A549 (cell line): Measurements from ENCODE around the gene ZSCAN10.

Experiments
- CHD2 ChIP-seq: fragments of 150-350 bp; IDR thresholded peaks from 2 replicates; pipeline ENCODE4 v1.6.1; 2014; ENCODE audit warnings: low read length; ENCODE audit not compliant: partially characterized antibody
- EHMT2 ChIP-seq: fragments of 200-600 bp; sonication (generic); IDR thresholded peaks from 2 replicates; pipeline ENCODE4 v1.6.1; 2016; ENCODE audit warnings: antibody characterized with exemption, low read depth, mild to moderate bottlenecking, moderate library complexity
- EP300 ChIP-seq, 2 experiments: fragments of >200 bp; sonication (Bioruptor Twin); formaldehyde crosslinking; IDR thresholded peaks; 2 replicates in 1 of 2; 3 replicates in 1 of 2; pipeline ENCODE4 v1.6.1; 2016 to 2017
- HDAC2 ChIP-seq: fragments of 200-600 bp; sonication (generic); IDR thresholded peaks from 2 replicates; pipeline ENCODE4 v1.6.1; 2016
- MAFK ChIP-seq: fragments of 450-650 bp; IDR thresholded peaks from 2 replicates; pipeline ENCODE4 v1.6.1; 2014; ENCODE audit not compliant: partially characterized antibody
- POLR2A ChIP-seq: IDR thresholded peaks from 2 replicates; pipeline ENCODE4 v1.6.1; 2012; ENCODE audit warnings: mild to moderate bottlenecking, low read length
- SMC3 ChIP-seq: fragments of >200 bp; sonication (Bioruptor Twin); formaldehyde crosslinking; IDR thresholded peaks from 3 replicates; pipeline ENCODE4 v1.6.1; 2018; ENCODE audit warnings: inconsistent platforms
- TF ChIP-seq, protein P1 (sequence below): fragments of 200-600 bp; sonication (generic); IDR thresholded peaks from 2 replicates; pipeline ENCODE4 v1.6.1; 2016; ENCODE audit warnings: antibody characterized with exemption, mild to moderate bottlenecking, moderate library complexity
- TF ChIP-seq, protein P2 (sequence below): fragments of >200 bp; sonication (Bioruptor Twin); formaldehyde crosslinking; IDR thresholded peaks from 3 replicates; pipeline ENCODE4 v1.5.1; 2016
- TF ChIP-seq, protein P3 (sequence below): fragments of 250-450 bp; sonication (Bioruptor Pico); IDR thresholded peaks from 2 replicates; pipeline ENCODE4 v1.5.0; 2021; ENCODE audit warnings: mild to moderate bottlenecking, moderate library complexity, borderline replicate concordance
- TF ChIP-seq, protein P4 (sequence below): fragments of >200 bp; sonication (Bioruptor Twin); formaldehyde crosslinking; IDR thresholded peaks from 3 replicates; pipeline ENCODE4 v1.6.1; 2016

DNA sequence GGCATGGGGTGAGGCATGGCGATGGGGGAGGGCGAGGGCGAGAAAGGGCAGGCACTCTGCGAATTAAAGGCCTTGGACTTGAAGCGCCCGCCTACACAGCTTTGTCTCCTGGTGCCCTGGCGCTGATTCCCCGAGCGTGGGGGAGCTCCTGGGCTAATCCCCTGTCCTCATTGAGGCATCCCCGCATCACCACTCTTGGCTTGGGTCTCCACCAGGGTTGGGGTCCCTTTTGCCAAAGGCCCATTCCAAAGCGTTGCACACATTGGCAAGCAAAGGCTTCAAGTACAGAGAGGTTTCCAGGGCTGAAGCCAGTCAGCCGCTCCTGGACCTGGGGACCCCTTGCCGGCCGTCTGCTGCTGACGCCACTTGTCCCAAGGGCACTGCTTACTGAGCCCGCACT lies 21.3 kb upstream of the ZSCAN10 start:
- TF ChIP-seq, protein P1, sequence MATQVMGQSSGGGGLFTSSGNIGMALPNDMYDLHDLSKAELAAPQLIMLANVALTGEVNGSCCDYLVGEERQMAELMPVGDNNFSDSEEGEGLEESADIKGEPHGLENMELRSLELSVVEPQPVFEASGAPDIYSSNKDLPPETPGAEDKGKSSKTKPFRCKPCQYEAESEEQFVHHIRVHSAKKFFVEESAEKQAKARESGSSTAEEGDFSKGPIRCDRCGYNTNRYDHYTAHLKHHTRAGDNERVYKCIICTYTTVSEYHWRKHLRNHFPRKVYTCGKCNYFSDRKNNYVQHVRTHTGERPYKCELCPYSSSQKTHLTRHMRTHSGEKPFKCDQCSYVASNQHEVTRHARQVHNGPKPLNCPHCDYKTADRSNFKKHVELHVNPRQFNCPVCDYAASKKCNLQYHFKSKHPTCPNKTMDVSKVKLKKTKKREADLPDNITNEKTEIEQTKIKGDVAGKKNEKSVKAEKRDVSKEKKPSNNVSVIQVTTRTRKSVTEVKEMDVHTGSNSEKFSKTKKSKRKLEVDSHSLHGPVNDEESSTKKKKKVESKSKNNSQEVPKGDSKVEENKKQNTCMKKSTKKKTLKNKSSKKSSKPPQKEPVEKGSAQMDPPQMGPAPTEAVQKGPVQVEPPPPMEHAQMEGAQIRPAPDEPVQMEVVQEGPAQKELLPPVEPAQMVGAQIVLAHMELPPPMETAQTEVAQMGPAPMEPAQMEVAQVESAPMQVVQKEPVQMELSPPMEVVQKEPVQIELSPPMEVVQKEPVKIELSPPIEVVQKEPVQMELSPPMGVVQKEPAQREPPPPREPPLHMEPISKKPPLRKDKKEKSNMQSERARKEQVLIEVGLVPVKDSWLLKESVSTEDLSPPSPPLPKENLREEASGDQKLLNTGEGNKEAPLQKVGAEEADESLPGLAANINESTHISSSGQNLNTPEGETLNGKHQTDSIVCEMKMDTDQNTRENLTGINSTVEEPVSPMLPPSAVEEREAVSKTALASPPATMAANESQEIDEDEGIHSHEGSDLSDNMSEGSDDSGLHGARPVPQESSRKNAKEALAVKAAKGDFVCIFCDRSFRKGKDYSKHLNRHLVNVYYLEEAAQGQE, result no peak
- TF ChIP-seq HDAC2 (no peak), POLR2A (no peak), CHD2 (no peak), EP300 (IDR thresholded peaks at IDR 0.05) (no peak), MAFK (no peak), EHMT2 (no peak), SMC3 (no peak)
- TF ChIP-seq, protein P2, sequence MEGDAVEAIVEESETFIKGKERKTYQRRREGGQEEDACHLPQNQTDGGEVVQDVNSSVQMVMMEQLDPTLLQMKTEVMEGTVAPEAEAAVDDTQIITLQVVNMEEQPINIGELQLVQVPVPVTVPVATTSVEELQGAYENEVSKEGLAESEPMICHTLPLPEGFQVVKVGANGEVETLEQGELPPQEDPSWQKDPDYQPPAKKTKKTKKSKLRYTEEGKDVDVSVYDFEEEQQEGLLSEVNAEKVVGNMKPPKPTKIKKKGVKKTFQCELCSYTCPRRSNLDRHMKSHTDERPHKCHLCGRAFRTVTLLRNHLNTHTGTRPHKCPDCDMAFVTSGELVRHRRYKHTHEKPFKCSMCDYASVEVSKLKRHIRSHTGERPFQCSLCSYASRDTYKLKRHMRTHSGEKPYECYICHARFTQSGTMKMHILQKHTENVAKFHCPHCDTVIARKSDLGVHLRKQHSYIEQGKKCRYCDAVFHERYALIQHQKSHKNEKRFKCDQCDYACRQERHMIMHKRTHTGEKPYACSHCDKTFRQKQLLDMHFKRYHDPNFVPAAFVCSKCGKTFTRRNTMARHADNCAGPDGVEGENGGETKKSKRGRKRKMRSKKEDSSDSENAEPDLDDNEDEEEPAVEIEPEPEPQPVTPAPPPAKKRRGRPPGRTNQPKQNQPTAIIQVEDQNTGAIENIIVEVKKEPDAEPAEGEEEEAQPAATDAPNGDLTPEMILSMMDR, result no peak
- TF ChIP-seq, protein P3, sequence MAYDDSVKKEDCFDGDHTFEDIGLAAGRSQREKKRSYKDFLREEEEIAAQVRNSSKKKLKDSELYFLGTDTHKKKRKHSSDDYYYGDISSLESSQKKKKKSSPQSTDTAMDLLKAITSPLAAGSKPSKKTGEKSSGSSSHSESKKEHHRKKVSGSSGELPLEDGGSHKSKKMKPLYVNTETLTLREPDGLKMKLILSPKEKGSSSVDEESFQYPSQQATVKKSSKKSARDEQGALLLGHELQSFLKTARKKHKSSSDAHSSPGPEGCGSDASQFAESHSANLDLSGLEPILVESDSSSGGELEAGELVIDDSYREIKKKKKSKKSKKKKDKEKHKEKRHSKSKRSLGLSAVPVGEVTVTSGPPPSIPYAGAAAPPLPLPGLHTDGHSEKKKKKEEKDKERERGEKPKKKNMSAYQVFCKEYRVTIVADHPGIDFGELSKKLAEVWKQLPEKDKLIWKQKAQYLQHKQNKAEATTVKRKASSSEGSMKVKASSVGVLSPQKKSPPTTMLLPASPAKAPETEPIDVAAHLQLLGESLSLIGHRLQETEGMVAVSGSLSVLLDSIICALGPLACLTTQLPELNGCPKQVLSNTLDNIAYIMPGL (CRISPR knock-in tag), result no peak
- TF ChIP-seq, protein P4, sequence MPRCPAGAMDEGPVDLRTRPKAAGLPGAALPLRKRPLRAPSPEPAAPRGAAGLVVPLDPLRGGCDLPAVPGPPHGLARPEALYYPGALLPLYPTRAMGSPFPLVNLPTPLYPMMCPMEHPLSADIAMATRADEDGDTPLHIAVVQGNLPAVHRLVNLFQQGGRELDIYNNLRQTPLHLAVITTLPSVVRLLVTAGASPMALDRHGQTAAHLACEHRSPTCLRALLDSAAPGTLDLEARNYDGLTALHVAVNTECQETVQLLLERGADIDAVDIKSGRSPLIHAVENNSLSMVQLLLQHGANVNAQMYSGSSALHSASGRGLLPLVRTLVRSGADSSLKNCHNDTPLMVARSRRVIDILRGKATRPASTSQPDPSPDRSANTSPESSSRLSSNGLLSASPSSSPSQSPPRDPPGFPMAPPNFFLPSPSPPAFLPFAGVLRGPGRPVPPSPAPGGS, result no peak
